Esophagus (tissue), 2 donors: Measurements from ENCODE around the gene C1QTNF1. TPM values are rescaled to one million over a fixed set of nuclear protein-coding genes. Genes with fewer than 3 reads are reported as not detected.
"Not testable (repeated sequence)": the region's sequence is repeated elsewhere in the genome, so short reads cannot be mapped to it uniquely, and the experiment has no call there.

ENCODE experiments used
- H3K27ac ChIP-seq, 2 donors: one replicate each; pipeline ENCODE4 v1.5.1; 2013; ENCODE audit warnings: low read depth in 2 of 2, mild to moderate bottlenecking in 2 of 2, inconsistent platforms in 1 of 2, low read length in 1 of 2, moderate library complexity in 1 of 2
- H3K27me3 ChIP-seq, 2 donors: one replicate each; pipeline ENCODE4 v1.6.1; 2013; ENCODE audit warnings: low read length in 2 of 2, control low read depth in 1 of 2, mild to moderate bottlenecking in 1 of 2; ENCODE audit not compliant: insufficient read depth in 2 of 2, control insufficient read depth in 1 of 2
- H3K36me3 ChIP-seq, 2 donors: one replicate each; pipeline ENCODE4 v1.6.1; 2013; ENCODE audit warnings: low read length in 1 of 2; ENCODE audit not compliant: control insufficient read depth in 2 of 2, insufficient read depth in 2 of 2
- H3K4me1 ChIP-seq, 2 donors: one replicate each; pipeline ENCODE4 v1.6.1; 2013; ENCODE audit warnings: low read length in 1 of 2; ENCODE audit not compliant: control insufficient read depth in 2 of 2, insufficient read depth in 2 of 2
- H3K4me3 ChIP-seq, 2 donors: one replicate each; pipeline ENCODE4 v1.5.1; 2013; ENCODE audit warnings: low read length in 2 of 2, mild to moderate bottlenecking in 2 of 2, low read depth in 1 of 2, moderate library complexity in 1 of 2
- H3K9me3 ChIP-seq, 2 donors: one replicate each; pipeline ENCODE4 v1.6.1; 2013; ENCODE audit warnings: mild to moderate bottlenecking in 2 of 2, low read depth in 1 of 2, low read length in 1 of 2, moderate library complexity in 1 of 2; ENCODE audit not compliant: control insufficient read depth in 2 of 2, insufficient read depth in 1 of 2
- WGBS, 2 donors: extraction: QIAGEN DNeasy Blood & Tissue Kit; methylation state at CpG; one replicate each; pipeline ENCODE4 v1.1.7; 2013; 5-methylcytosine and 5-hydroxymethylcytosine counted together
- polyA plus RNA-seq, 2 donors: library from polyadenylated mRNA; stranded (reverse); fragments of 200-250 nt; gene quantifications; one replicate each; pipeline ENCODE4 v1.2.3, GENCODE V29; 2013
- donor health status: healthy with polysubstance abuse.
- donor health status: Bipolar disorder and iron deficiency.

The C1QTNF1 gene
- polyA plus RNA-seq, 2 donors = 6.0 to 7.2 TPM

DNA sequence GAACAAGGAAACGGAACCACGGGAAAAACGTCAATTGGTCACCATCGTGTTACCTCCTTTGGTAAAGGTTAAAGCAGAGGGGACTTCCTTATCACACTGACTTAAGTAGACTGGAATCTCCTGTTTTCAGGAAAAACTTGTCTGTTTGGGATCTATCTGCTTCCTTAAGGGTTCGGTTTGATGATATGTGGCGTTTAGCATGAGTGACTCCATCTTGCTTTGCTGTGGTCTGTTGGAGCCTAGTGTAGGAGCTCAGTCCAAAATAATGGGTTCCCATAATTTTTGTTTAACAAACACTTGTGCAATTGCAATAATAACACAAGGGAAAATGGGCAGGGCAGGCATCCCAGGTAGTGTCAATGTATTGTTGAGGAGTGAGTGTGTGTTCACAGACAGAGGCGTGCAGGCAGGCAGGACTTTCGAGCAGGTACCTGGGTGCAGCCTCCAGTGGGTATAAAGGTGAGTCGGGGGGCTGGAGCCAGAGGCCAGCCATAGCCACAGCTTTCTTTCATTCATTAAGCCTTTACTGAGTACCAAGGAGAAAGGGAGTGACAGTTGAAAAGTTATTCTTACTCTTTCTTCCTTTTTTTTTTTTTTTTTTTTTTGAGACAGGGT, 46.4 kb downstream of the C1QTNF1 start:
- H3K4me3 ChIP-seq = no peak overlapping the region
- no peaks in the 10 kb centered on the region for H3K9me3 ChIP-seq
- no peaks in the 10 kb centered on the region for H3K27me3 ChIP-seq
- 88% methylated on average over 9 of the region's 9 CpGs for WGBS, 2 donors
- H3K27ac ChIP-seq = no peak overlapping the region
- H3K4me1 ChIP-seq = no peaks in the 10 kb centered on the region
- H3K36me3 ChIP-seq = no peaks in the 10 kb centered on the region

DNA sequence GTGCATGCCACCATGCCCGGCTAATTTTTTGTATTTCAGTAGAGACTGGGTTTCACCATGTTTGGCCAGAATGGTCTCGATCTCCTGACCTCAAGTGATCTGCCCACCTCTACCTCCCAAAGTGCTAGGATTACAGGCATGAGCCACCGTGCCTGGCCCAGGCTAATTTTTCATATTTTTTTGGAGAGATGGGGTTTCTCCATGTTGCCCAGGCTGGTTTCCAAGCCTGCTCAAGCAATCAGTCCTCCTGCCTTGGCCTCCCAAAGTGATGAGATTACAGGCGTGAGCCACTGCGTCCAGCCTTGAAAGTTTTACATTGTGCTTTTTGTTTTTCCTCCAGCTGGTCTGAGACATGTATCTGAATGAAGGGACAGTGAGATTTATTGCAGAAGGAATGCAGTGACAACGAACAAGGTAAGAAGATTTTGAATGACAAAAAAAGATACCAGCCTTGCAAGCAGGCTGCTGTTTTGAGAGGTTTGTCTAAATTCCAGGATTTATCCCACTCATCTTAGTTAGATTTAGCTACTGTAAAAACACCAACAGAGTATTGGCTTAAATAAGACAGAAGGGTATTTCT, 47.3 kb downstream of the C1QTNF1 start:
- Histone ChIP-seq H3K27ac (no peak overlapping the region), H3K4me3 (no peak overlapping the region), H3K36me3 (no peaks in the 10 kb centered on the region), H3K27me3 (no peaks in the 10 kb centered on the region), H3K9me3 (no peaks in the 10 kb centered on the region), H3K4me1 (no peaks in the 10 kb centered on the region)
- 83 to 90% methylated on average over 6 of the region's 6 CpGs for WGBS, 2 donors

DNA sequence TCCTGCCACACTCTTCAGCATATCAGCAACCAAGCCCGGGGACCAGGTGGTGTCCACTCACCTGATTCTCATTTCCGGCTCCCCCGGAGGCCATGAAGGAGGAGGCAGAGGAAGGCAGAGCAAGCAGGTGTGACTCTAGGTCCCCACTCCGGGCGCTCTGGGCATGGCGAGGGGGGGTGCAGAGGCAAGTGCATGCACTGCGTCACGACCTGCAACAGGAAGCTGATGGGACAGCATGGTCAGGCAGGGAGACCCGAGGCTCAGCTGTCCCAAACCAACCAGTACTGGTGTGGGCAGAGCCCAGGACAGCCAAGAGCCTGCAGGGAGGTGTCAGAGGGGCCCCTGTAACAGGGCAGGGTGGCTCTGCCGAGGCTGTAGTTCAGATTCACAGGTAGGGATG, 48.6 kb downstream of the C1QTNF1 start:
- Histone ChIP-seq H3K4me1 (no peaks in the 10 kb centered on the region), H3K36me3 (no peaks in the 10 kb centered on the region), H3K9me3 (no peaks in the 10 kb centered on the region), H3K27me3 (no peaks in the 10 kb centered on the region), H3K27ac (no peak overlapping the region), H3K4me3 (no peak overlapping the region)
- 78 to 90% methylated on average over 10 of the region's 10 CpGs for whole genome bisulfite sequencing, 2 donors

DNA sequence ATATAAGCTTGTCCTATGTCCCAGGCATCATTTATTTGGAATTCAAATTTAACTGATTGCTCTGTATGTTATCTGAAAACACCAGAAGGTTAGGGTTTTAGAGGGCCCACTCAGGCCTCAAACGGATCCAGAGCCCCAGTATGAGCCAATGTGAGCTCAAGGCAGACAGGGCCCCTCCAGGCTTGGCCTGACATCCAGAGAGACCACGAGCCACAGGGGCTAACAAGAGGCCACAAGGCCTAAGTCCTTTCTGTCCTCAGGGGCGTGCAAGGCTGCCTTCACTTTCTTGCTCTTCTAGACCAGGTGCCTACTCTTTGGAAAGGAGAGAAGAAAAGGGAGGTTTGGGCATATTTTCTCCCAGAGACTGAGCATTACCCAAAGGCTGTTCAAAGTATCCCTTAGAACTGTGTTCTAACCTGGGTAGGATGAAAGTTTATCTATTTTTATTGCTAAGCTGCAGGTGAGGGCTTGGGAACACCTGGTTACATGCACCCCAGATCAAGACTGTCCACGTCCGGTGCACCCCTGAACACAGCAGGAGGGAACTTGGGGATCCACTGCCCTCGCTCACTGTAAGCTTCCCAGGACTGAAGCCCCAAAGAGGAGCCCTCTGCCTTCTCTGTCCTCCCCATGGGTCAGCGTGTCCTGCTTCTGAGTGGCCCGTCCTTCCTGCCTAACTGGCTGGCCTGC, 49.2 kb downstream of the C1QTNF1 start:
- Histone ChIP-seq H3K36me3 (no peaks in the 10 kb centered on the region), H3K27me3 (no peaks in the 10 kb centered on the region), H3K9me3 (no peaks in the 10 kb centered on the region), H3K4me3 (no peak overlapping the region), H3K4me1 (no peaks in the 10 kb centered on the region), H3K27ac (no peak overlapping the region)
- 91 to 93% methylated on average over 8 of the region's 8 CpGs for WGBS, 2 donors

DNA sequence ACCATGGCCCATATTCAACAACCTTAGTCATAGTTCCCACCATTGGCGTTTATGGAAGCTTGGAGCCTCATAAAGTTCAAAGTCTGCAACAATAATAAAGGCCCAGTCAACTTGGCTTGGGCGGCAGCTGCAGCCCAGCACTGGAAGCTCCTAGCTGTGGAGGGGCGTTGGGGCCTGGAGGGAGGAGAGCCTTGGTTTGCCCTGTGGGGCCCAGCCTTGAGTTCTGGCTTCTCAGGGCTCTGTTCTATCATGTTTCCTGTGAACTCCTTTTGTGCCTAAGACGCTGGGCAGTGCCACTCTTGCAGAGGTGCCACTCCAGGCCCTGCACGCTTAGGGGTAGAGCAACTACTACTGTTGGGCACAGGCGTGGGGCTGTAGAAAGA, 49.7 kb downstream of the C1QTNF1 start:
- Histone ChIP-seq H3K4me3 (no peak overlapping the region), H3K27ac (no peak overlapping the region)

DNA sequence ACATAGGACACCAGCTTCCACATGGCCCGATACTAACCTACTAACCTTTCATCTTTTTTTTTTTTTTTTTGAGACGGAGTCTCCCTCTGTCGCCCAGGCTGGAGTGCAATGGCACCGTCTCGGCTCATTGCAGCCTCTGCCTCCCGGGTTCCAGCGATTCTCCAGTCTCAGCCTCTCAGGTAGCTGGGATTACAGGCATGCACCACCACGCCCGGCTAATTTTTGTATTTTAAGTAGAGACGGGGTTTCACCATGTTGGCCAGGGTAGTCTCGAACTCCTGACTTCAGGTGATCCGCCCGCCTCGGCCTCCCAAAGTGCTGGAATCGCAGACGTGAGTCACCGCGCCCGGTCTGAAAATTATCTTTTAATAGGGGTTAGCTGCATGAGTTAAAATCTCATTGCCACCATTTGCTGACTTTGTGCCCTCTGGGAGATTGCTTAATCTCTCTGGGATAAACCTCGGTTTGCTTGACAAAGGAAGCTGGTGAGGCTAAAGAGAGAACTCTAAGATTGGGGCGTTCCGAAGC, 50.2 kb downstream of the C1QTNF1 start:
- H3K4me1 ChIP-seq, H3K36me3 ChIP-seq, H3K9me3 ChIP-seq, H3K27me3 ChIP-seq, H3K4me3 ChIP-seq: not testable (repeated sequence)
- peak overlapping the region; percentile 12 to 34 for H3K27ac ChIP-seq
- 48 to 52% methylated on average over 22 of the region's 22 CpGs for WGBS, 2 donors

More for the DNA sequence above, 49.7 kb downstream of the C1QTNF1 start:
- WGBS, 2 donors = 85 to 88% methylated on average over 6 of the region's 6 CpGs
- no peaks in the 10 kb centered on the region for H3K9me3 ChIP-seq
- H3K4me1 ChIP-seq = no peaks in the 10 kb centered on the region
- no peaks in the 10 kb centered on the region for H3K27me3 ChIP-seq
- H3K36me3 ChIP-seq = peaks cover 0 to 4% of the 10 kb centered on the region in 2 donors

DNA sequence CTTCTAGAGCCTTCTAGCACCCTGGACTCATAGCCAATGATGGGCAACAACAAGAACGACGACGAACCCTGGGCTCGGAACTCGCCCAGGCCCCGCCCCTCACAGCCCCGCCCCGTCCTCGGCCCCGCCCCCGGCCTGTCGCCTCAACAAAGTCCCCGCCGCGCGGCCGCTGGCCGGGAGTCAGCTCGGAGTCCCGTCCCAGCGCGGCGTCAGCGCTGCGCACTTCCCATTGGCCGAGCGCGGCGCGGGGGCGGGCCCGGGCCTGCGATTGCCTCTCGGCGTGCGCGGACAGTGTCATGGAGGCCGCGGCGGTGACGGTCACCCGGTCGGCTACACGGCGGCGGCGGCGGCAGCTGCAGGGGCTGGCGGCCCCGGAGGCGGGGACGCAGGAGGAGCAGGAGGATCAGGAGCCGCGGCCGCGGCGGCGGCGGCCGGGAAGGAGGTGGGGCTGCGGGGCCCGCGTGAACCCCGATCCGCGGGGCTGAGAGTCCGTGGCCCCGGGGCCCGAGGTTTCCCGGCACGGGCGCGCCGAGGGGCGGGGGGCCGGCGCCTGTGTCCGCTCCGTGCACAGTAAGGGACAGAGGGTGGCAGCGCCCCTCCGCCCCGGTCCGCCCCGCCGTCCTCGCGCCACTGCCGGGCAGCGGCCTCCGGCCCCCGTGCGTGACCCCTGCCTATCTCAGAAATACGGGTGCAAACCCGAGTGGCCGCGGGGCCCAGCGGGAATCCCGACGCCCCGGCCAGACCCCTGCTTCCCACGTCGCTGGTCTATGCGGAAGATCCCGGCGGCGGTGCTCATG, 50.9 kb downstream of the C1QTNF1 start, which contains the start of gene ENGASE:
ENGASE (plus strand) TSS at position 176 of the 797 bp plus-strand sequence; CDS start at position 297, 121 bp downstream.
- H3K36me3 ChIP-seq = peaks cover 6% of the 10 kb centered on the region in 2 donors
- H3K27ac ChIP-seq = peak within 1 kb of the TSS; percentile 82 to 89
- H3K4me3 ChIP-seq = peak within 1 kb of the TSS; percentile 76 to 78
- H3K9me3 ChIP-seq = no peaks in the 10 kb centered on the region
- 1% methylated on average over 68 to 106 of the region's 106 CpGs for WGBS, 2 donors
- no peaks in the 10 kb centered on the region for H3K4me1 ChIP-seq
- no peaks in the 10 kb centered on the region for H3K27me3 ChIP-seq

DNA sequence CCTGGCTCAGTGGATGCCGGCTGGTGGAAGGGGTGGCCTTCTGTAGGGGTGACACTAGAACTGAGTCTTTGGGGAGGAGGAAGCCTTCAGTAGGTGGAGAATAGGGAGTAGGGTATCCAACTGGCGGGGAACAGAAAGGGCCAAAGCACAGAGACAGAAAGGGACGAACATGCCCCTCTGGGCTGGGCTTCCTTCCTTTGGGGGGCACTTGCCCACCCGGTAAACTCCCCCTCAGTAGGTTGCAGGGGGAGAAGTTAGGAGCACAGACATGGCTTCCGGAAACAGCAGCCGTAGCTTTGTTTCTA, 51.4 kb downstream of the C1QTNF1 start:
- no peaks in the 10 kb centered on the region for H3K9me3 ChIP-seq
- no peaks in the 10 kb centered on the region for H3K27me3 ChIP-seq
- no peaks in the 10 kb centered on the region for H3K4me1 ChIP-seq
- WGBS, 2 donors = 9 to 10% methylated on average over 6 of the region's 6 CpGs
- peaks cover 6 to 10% of the 10 kb centered on the region in 2 donors for H3K36me3 ChIP-seq
- peak overlapping the region; percentile 82 to 89 for H3K27ac ChIP-seq
- peak overlapping the region; percentile 76 to 78 for H3K4me3 ChIP-seq

DNA sequence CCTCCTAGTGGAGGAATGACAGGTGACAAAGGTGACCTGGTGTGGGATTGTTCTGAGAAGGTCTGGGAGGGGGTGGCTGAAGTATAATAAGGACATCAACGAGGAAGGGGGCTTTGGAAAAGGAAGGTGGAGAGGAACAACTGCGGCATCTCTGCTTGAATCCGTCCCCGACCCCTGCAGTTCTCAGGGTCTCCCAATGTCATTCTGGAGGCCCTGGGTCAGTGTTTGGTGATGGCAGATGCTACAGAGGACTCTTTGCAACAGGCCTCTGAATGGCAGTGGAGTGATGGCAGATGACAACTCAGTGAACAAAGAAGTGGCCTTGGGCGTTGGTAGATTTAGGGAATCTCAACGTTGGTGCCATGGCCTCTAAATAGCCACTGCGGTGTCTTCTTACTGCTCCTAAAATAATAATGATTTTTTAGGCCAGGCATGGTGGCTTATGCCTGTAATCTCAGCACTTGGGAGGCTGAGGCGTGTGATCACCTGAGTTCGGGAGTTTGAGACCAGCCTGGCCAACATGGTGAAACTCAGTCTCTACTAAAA, 52.0 kb downstream of the C1QTNF1 start:
- H3K27me3 ChIP-seq = no peaks in the 10 kb centered on the region
- no peaks in the 10 kb centered on the region for H3K4me1 ChIP-seq
- 84 to 90% methylated on average over 9 of the region's 9 CpGs for WGBS, 2 donors
- no peak overlapping the region for H3K27ac ChIP-seq
- H3K4me3 ChIP-seq = peak overlapping the region; percentile 76 to 78
- H3K9me3 ChIP-seq = no peaks in the 10 kb centered on the region
- H3K36me3 ChIP-seq = peaks cover 6 to 15% of the 10 kb centered on the region in 2 donors
